Smooth muscle cell (in vitro differentiated cells): ENCODE data around the gene CASP2. TPM values are rescaled to one million over a fixed set of nuclear protein-coding genes. Genes with fewer than 3 reads are reported as not detected.

Experiments
- DNase-seq: peaks from one replicate; lab custom pipeline; 2025; ENCODE audit not compliant: unreplicated experiment; lab: John Stamatoyannopoulos, UW
- H2AFZ ChIP-seq: fragments of 200-600 bp; sonication (generic); 2 replicates; pipeline ENCODE4 v1.6.0; 2016; ENCODE audit warnings: antibody characterized with exemption, low read depth, mild to moderate bottlenecking
- H3F3A ChIP-seq: fragments of 200-600 bp; sonication (generic); 2 replicates; pipeline ENCODE4 v1.6.0; 2017; ENCODE audit warnings: antibody characterized with exemption, low read depth
- H3K27ac ChIP-seq: fragments of 200-600 bp; sonication (generic); 2 replicates; pipeline ENCODE4 v1.5.1; 2016; ENCODE audit warnings: low read depth, mild to moderate bottlenecking
- H3K27me3 ChIP-seq: fragments of 200-600 bp; sonication (generic); 2 replicates; pipeline ENCODE4 v1.6.1; 2016; ENCODE audit warnings: low read depth, mild to moderate bottlenecking
- H3K36me3 ChIP-seq: fragments of 200-600 bp; sonication (generic); 2 replicates; pipeline ENCODE4 v1.5.1; 2016; ENCODE audit warnings: low read depth
- H3K4me1 ChIP-seq: fragments of 200-600 bp; sonication (generic); 2 replicates; pipeline ENCODE4 v1.5.1; 2016; ENCODE audit warnings: low read depth
- H3K4me2 ChIP-seq: fragments of 200-600 bp; sonication (generic); 2 replicates; pipeline ENCODE4 v1.6.0; 2016; ENCODE audit warnings: mild to moderate bottlenecking
- H3K4me3 ChIP-seq: fragments of 200-600 bp; sonication (generic); 2 replicates; pipeline ENCODE4 v1.5.1; 2016; ENCODE audit warnings: mild to moderate bottlenecking
- H3K79me2 ChIP-seq: fragments of 200-600 bp; sonication (generic); 2 replicates; pipeline ENCODE4 v1.6.0; 2016; ENCODE audit warnings: low read depth, mild to moderate bottlenecking
- H3K9ac ChIP-seq: fragments of 200-600 bp; sonication (generic); 2 replicates; pipeline ENCODE4 v1.6.0; 2016; ENCODE audit warnings: low read depth
- H3K9me3 ChIP-seq: fragments of 200-600 bp; sonication (generic); replicated peaks from 2 replicates; pipeline ENCODE4 v1.5.1; 2016; ENCODE audit warnings: low read depth
- H4K20me1 ChIP-seq: fragments of 200-600 bp; sonication (generic); 2 replicates; pipeline ENCODE4 v1.6.0; 2016; ENCODE audit warnings: low read depth
- CTCF ChIP-seq: fragments of 200-600 bp; sonication (generic); IDR thresholded peaks from 2 replicates; pipeline ENCODE4 v1.5.1; 2017; ENCODE audit warnings: borderline replicate concordance, mild to moderate bottlenecking, antibody characterized with exemption; ENCODE audit not compliant: insufficient read depth, poor library complexity, severe bottlenecking
- whole genome bisulfite sequencing: methylation state at CpG from one replicate; pipeline ENCODE4 v1.1.7; 2016; ENCODE audit warnings: low lambda C conversion rate; 5-methylcytosine and 5-hydroxymethylcytosine counted together
- polyA plus RNA-seq: library from polyadenylated mRNA; unstranded; fragments of >200 nt; fragmentation: Nextera tagmentation; extraction: Ambion mirVana; gene quantifications from 2 replicates; pipeline ENCODE4 v1.2.1, GENCODE V29; 2016
- total RNA-seq: library from RNA; depleted of rRNA; stranded (reverse); fragments of >200 nt; gene quantifications from 2 replicates; pipeline ENCODE4 v1.2.3, GENCODE V29; 2014

The CASP2 gene
- total and polyA plus RNA-seq, 2 experiments from 2014 or later = 8.1 to 22.0 TPM

- Histone ChIP-seq H3K79me2 (no peaks in the 10 kb centered on the region), H3F3A (no peaks in the 10 kb centered on the region), H3K9me3 (no peaks in the 10 kb centered on the region), H3K4me1 (no peaks in the 10 kb centered on the region), H3K4me2 (no peak overlapping the region), H3K27me3 (no peaks in the 10 kb centered on the region), H4K20me1 (peaks cover 30% of the 10 kb centered on the region), H3K9ac (no peak overlapping the region), H2AFZ (no peak overlapping the region), H3K36me3 (peaks cover 14% of the 10 kb centered on the region), H3K4me3 (no peak overlapping the region), H3K27ac (peak overlapping the region; percentile 34)
- no peak for DNase-seq
- TF ChIP-seq CTCF = no peak
- WGBS = 68% methylated on average over 2 of the region's 2 CpGs
These were observed 11.2 kb downstream of the CASP2 start for GRCh38 chr7:143299346-143299745.

GRCh38 chr7:143299840-143300239, 11.7 kb downstream of the CASP2 start:
- Histone ChIP-seq H3F3A (no peaks in the 10 kb centered on the region), H3K79me2 (no peaks in the 10 kb centered on the region), H2AFZ (no peak overlapping the region), H3K4me2 (no peak overlapping the region), H3K9me3 (no peaks in the 10 kb centered on the region), H3K27ac (peak overlapping the region; percentile 34), H3K27me3 (no peaks in the 10 kb centered on the region), H4K20me1 (peaks cover 32% of the 10 kb centered on the region), H3K4me3 (no peak overlapping the region), H3K4me1 (no peaks in the 10 kb centered on the region), H3K9ac (no peak overlapping the region), H3K36me3 (peaks cover 15% of the 10 kb centered on the region)
- DNase-seq = no peak
- 86% methylated on average over 8 of the region's 8 CpGs for WGBS
- TF ChIP-seq CTCF = peak; percentile 37

GRCh38 chr7:143300959-143301935, 13.1 kb downstream of the CASP2 start:
- DNase-seq = no peak
- Histone ChIP-seq H3K4me2 (no peak overlapping the region), H3K4me1 (no peaks in the 10 kb centered on the region), H3K9ac (no peak overlapping the region), H3F3A (no peaks in the 10 kb centered on the region), H2AFZ (no peak overlapping the region), H3K79me2 (no peaks in the 10 kb centered on the region), H3K27me3 (no peaks in the 10 kb centered on the region), H3K27ac (peak overlapping the region; percentile 2), H3K36me3 (peaks cover 8% of the 10 kb centered on the region), H3K9me3 (no peaks in the 10 kb centered on the region), H4K20me1 (peaks cover 34% of the 10 kb centered on the region), H3K4me3 (no peak overlapping the region)
- no peak for TF ChIP-seq CTCF
- WGBS = 80% methylated on average over 8 of the region's 8 CpGs
